VCaP (cell line): ENCODE data around the gene MRPL50.

Source experiments
- H3K27ac ChIP-seq: fragments of 450-650 bp; 2 replicates; pipeline ENCODE4 v1.5.1; 2017
- TF ChIP-seq, protein P1 (sequence below): fragments of 450-650 bp; conservative IDR thresholded peaks from 2 replicates; pipeline ENCODE4 v1.5.1; 2017; ENCODE audit warnings: mild to moderate bottlenecking, moderate library complexity

The MRPL50 gene

DNA sequence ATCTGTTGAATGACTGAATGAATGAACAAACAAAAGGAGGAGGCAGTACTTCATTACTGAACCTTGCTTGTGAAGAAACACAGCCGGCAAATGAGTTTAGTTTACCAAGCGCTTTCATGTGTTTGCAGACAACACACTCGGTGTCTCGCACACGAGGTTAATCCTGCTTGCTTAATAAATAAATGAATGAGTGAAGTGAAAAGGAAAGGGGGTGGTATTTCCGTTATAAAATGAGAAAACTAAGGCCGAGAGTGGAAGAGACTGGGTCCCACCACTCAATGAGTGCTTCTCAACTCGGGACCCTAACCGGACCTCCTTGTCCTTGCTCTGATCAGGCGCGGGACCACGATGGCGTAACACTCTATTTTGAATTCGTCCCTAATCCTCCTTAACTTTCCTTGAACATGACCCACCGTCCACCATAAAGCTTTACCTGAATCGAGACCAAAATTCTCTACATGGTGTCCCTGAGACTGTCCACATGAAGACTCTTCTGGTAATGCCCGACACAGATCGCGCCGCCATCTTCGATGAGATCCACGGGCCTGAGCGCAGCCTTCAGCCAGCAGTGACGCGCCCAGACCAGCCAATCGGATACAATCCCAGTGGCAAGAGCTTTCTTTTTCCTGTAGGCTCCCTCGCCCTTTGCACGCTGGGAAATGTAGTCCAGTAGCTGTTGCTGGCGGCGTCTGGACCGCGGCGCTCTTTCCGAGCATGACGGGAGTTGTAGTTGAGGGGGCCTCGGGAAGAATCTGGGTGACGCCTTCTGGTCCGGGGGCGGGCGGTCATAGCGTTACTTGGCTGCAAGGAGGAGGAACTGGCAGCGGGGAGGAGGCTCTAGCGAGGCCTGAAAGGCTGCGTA lies at the start of gene MRPL50, which contains the start of gene ZNF189:
Gene MRPL50 (minus strand): TSS at position 551 of the 862 bp plus-strand sequence. CDS start 26 bp downstream, at position 525.
Gene ZNF189 (plus strand): TSS at position 784 of the 862 bp plus-strand sequence. CDS start 306 bp downstream, outside the sequence.
- peak within 1 kb of the TSS; percentile 80 for H3K27ac ChIP-seq
- TF ChIP-seq, protein P1, sequence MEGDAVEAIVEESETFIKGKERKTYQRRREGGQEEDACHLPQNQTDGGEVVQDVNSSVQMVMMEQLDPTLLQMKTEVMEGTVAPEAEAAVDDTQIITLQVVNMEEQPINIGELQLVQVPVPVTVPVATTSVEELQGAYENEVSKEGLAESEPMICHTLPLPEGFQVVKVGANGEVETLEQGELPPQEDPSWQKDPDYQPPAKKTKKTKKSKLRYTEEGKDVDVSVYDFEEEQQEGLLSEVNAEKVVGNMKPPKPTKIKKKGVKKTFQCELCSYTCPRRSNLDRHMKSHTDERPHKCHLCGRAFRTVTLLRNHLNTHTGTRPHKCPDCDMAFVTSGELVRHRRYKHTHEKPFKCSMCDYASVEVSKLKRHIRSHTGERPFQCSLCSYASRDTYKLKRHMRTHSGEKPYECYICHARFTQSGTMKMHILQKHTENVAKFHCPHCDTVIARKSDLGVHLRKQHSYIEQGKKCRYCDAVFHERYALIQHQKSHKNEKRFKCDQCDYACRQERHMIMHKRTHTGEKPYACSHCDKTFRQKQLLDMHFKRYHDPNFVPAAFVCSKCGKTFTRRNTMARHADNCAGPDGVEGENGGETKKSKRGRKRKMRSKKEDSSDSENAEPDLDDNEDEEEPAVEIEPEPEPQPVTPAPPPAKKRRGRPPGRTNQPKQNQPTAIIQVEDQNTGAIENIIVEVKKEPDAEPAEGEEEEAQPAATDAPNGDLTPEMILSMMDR: no peak

DNA sequence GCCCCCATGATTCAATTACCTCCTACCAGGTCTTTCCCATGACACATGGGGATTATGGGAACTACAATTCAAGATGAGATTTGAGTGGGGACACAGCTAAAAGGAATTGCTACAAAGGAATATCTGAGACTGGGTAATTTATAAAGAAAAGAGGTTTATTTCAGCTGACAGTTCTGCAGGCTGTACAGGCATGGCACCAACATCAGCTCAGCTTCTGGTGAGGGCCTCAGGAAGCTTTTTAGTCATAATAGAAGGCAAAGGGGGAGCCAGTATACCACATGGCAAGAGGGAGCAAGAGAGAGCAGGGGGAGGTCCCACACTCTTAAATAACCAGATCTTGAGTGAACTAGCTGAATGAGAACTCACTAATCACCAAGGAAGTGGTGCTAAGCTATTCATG lies 48.3 kb upstream of the MRPL50 start:
- TF ChIP-seq, protein P1: no peak
- H3K27ac ChIP-seq: no peak overlapping the region

DNA sequence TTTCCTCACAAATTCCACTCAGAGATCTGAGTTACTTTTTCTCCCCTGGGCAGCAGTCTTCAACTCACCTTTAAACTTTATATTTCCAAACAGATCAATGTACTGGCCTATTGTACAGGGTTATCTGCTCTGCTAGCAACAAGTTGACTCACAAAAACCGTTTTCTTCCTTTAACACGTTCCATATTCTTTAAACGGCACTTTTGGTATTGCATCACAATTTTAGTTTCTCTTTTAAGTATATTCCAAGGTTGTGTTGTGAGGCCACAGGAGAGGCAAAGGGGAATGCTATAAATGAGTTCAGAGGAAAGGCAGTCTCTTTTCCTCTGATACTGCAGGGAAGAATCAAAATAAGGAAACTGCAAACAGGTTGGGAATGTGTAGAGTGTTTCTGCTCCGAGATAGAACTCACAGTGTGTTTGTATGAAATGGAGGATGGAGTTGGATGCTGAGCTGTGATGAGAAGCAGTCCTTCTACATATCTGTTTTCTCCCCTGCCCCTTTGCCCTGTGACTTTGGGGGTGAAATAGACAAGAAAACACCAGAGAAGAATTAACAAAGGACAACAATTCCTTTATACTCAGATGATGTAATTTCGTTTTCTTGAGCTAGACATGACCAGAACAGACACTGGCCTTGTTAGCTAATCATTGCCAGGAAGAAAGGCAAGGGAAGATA lies 47.1 kb upstream of the MRPL50 start:
- TF ChIP-seq, protein P1: no peak
- H3K27ac ChIP-seq: no peak overlapping the region

- no peak overlapping the region for H3K27ac ChIP-seq
- TF ChIP-seq, protein P1: no peak
These were observed 45.0 kb upstream of the MRPL50 start for GRCh38 chr9:101443364-101443771.

- H3K27ac ChIP-seq: no peak overlapping the region
These were observed 44.3 kb upstream of the MRPL50 start for GRCh38 chr9:101442736-101443135.

GRCh38 chr9:101442318-101442717 lies 43.9 kb upstream of the MRPL50 start:
- no peak overlapping the region for H3K27ac ChIP-seq
- TF ChIP-seq, protein P1: no peak

More at GRCh38 chr9:101442736-101443135, 44.3 kb upstream of the MRPL50 start:
- TF ChIP-seq, protein P1: no peak

DNA sequence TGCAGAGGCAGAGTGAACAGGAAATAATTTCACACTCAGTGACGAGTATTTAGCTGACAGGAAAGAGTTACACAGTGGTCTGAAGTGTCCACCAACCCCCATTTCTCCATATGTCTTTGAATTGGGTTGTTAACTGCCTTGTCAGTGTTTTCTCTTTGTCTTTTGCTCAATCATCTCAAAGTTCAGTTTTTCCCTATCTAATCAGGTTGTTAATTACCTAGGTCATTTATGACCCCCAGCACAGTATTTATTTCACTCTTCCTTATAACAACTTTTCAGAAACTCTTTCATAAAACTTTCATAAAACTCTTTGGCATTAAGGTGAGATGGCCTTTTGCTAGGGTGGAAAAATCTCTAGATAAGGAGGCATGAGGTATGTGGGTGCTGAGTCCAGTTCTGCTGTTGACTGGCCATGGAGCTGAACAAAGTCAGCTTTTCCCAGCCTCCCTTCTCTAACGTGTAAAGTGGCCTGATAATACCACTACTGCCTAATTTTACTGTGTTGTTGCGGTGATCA lies 42.4 kb upstream of the MRPL50 start:
- TF ChIP-seq, protein P1: no peak
- no peak overlapping the region for H3K27ac ChIP-seq
